ENCODE data around the gene FMNL2. TPM values are rescaled to one million over a fixed set of nuclear protein-coding genes. Genes with fewer than 3 reads are reported as not detected.
A peak's percentile ranks its signal among the peaks of the same experiment; 100 is the strongest.

FMNL2 gene
- total RNA-seq, 4 donors from 2014 or later = 23.5 to 28.0 (median 23.8) TPM

DNA sequence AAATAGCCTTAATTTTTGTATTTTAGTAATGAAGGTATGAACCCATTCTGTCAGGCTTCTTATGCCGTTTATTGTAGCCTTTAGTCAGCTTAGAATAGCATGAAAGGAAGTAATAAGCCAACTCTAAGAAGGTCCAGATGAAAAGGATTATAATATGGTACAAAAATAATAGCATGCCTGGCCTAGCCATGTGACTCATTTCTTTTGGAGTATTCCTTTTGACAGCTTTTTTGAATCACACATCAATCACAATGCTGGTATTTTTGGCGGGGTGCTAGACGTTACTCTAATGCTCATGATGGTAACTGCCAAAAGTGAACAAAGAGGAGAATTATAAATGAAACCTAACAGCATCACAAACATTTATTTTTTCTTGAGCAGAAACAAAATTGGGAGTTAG lies 19.9 kb downstream of the FMNL2 start:
- DNase-seq (ENCODE audit: extremely low spot score) = no peak
- H3K4me1 ChIP-seq = peaks cover 0 to 20% (median 12%) of the 10 kb centered on the region in 4 donors
- no peak overlapping the region for H3K4me3 ChIP-seq
- TF ChIP-seq POLR2A (IDR thresholded peaks at IDR 0.05; ENCODE audit: low read depth) = no peak
- TF ChIP-seq, protein P1, sequence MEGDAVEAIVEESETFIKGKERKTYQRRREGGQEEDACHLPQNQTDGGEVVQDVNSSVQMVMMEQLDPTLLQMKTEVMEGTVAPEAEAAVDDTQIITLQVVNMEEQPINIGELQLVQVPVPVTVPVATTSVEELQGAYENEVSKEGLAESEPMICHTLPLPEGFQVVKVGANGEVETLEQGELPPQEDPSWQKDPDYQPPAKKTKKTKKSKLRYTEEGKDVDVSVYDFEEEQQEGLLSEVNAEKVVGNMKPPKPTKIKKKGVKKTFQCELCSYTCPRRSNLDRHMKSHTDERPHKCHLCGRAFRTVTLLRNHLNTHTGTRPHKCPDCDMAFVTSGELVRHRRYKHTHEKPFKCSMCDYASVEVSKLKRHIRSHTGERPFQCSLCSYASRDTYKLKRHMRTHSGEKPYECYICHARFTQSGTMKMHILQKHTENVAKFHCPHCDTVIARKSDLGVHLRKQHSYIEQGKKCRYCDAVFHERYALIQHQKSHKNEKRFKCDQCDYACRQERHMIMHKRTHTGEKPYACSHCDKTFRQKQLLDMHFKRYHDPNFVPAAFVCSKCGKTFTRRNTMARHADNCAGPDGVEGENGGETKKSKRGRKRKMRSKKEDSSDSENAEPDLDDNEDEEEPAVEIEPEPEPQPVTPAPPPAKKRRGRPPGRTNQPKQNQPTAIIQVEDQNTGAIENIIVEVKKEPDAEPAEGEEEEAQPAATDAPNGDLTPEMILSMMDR (IDR thresholded peaks at IDR 0.05) = no peak
- no peak for TF ChIP-seq POLR2AphosphoS5 (IDR thresholded peaks at IDR 0.05)
- no peak for TF ChIP-seq EP300 (IDR thresholded peaks at IDR 0.05)
- H3K36me3 ChIP-seq = peaks cover 0 to 5% (median 0%) of the 10 kb centered on the region in 4 donors
- intact Hi-C loops (cut with DNase I) = no loop called here
- WGBS = 49% methylated on average over 3 of the region's 3 CpGs
- H3K27me3 ChIP-seq = no peaks in the 10 kb centered on the region
- peak overlapping the region in 1 of 4 donors; percentile 10 for H3K27ac ChIP-seq (replicated peaks in 1 of 4)
- H3K9me3 ChIP-seq = no peaks in the 10 kb centered on the region

DNA sequence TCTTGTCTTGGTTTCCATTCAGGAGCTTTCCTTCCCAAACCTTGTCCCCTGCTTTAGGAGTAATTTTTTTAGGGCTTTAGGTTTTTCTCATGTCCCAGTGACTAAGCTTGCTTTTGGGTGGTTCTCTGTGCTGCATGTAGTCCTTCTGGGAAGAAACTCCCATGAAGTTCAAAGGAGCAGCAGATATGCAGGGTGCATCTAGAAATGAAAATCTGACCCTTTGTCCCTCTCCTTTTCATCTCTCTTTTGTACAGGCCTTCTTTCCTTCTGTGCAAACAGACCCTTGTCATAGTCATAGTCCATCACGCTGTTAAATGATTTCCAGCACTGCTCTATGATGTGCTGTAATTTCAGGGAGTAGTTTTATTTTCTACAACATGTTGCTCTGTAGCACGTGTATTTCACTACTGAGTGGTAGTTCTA lies 20.4 kb downstream of the FMNL2 start:
- intact Hi-C loops (cut with DNase I) = no loop called here
- Histone ChIP-seq H3K4me3 (no peak overlapping the region), H3K36me3 (peaks cover 0 to 5% (median 0%) of the 10 kb centered on the region in 4 donors), H3K9me3 (no peaks in the 10 kb centered on the region), H3K27ac (replicated peaks in 1 of 4) (peak overlapping the region in 1 of 4 donors; percentile 10), H3K4me1 (peaks cover 0 to 20% (median 12%) of the 10 kb centered on the region in 4 donors), H3K27me3 (no peaks in the 10 kb centered on the region)
- no peak for DNase-seq (ENCODE audit: extremely low spot score)
- TF ChIP-seq EP300 (IDR thresholded peaks at IDR 0.05) (no peak), POLR2A (IDR thresholded peaks at IDR 0.05; ENCODE audit: low read depth) (no peak), POLR2AphosphoS5 (IDR thresholded peaks at IDR 0.05) (no peak)
- TF ChIP-seq, protein P1 (IDR thresholded peaks at IDR 0.05) = no peak
- WGBS = 84% methylated on average over 2 of the region's 2 CpGs

DNA sequence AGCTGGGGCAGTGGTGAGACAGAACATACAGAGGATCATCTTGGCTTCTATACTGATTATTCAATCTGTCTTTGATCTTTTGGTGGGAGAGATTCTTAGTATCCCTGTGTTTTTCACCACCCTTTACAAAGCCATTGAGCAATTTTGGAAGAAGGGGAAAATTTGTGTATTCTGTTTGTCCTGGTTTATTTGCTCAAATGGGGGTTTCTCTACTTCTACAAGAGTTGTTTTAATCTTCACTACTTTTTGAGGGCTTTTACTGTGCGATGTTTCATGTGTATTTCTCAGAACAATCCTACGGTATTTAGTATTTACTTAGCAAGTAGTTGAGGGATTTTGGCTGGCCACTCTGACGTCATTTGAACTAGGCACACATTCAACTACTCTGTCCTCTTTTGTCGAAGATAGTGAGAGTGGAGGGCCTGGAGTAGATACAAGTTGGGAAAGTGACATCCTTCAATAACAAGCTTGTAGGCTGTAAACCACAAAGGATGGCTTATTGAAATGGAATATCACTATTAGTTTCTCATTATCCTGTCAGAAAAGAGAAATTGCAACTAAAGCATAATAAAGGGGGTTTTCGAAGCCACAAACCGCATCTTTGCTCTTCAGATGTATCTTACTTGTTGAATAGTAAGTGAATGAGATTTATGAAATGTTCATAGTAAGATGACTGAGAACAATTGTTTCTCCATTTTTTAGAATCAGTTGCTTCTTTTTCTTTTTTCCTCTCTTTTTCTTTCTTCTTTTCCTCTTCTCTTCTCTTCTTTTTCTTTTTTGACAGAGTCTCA lies 24.8 kb downstream of the FMNL2 start:
- WGBS = 87% methylated on average over 6 of the region's 6 CpGs

DNA sequence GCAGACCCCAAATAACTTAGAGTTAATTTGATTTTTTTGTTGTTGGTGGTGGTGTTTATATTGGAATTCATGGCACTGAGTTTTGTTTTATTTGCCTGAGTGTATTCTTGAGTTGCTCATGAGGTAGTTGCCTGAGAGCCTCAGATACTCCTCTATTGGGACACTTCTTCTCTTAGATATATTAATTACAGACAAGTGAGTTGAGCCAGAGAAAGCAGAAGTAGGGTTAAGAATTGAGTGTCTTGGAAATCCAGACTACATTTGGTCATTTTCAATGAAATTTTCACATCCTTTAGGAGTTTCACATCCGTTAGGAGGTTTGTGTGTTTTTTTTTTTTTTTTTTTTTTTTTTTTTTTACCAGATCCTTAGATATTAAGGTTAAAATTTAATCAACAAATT lies 29.0 kb downstream of the FMNL2 start:
- Histone ChIP-seq H3K27me3 (no peaks in the 10 kb centered on the region), H3K9me3 (no peaks in the 10 kb centered on the region), H3K27ac (replicated peaks in 1 of 4) (no peak overlapping the region), H3K36me3 (no peaks in the 10 kb centered on the region), H3K4me1 (no peaks in the 10 kb centered on the region), H3K4me3 (no peak overlapping the region)
- WGBS = 81% methylated on average over 1 of the region's 1 CpG
- TF ChIP-seq POLR2AphosphoS5 (IDR thresholded peaks at IDR 0.05) = no peak
- TF ChIP-seq EP300 (IDR thresholded peaks at IDR 0.05) = no peak
- TF ChIP-seq POLR2A (IDR thresholded peaks at IDR 0.05; ENCODE audit: low read depth) = no peak
- TF ChIP-seq, protein P1 (IDR thresholded peaks at IDR 0.05) = no peak
- intact Hi-C loops (cut with DNase I) = no loop called here
- no peak for DNase-seq (ENCODE audit: extremely low spot score)

More for the DNA sequence above, 24.8 kb downstream of the FMNL2 start:
- Histone ChIP-seq H3K27ac (replicated peaks in 1 of 4) (no peak overlapping the region), H3K36me3 (peaks cover 0 to 5% (median 0%) of the 10 kb centered on the region in 4 donors), H3K4me1 (peaks cover 0 to 10% (median 5%) of the 10 kb centered on the region in 4 donors), H3K27me3 (no peaks in the 10 kb centered on the region), H3K9me3 (no peaks in the 10 kb centered on the region), H3K4me3 (no peak overlapping the region)
- intact Hi-C loops (cut with DNase I) = no loop called here
- DNase-seq (ENCODE audit: extremely low spot score) = no peak
- TF ChIP-seq, protein P1 (IDR thresholded peaks at IDR 0.05) = no peak
- TF ChIP-seq POLR2AphosphoS5 (IDR thresholded peaks at IDR 0.05) (no peak), EP300 (IDR thresholded peaks at IDR 0.05) (no peak), POLR2A (IDR thresholded peaks at IDR 0.05; ENCODE audit: low read depth) (no peak)

Measured in esophagus muscularis mucosa (tissue), 4 donors.